Endothelial cell of umbilical vein (primary cell): Measurements from ENCODE around the gene VGLL4.
A peak's percentile ranks its signal among the peaks of the same experiment; 100 is the strongest.

ENCODE experiments used
- GATA2 ChIP-seq: IDR thresholded peaks from 2 replicates; pipeline ENCODE4 v1.7.0; 2011; ENCODE audit warnings: low read depth, mild to moderate bottlenecking, moderate library complexity, mixed read lengths, low read length; ENCODE audit not compliant: insufficient read length, insufficient read depth
- JUN ChIP-seq: IDR thresholded peaks from 2 replicates; pipeline ENCODE4 v1.6.1; 2011; ENCODE audit warnings: borderline replicate concordance, low read depth; ENCODE audit not compliant: insufficient read length, insufficient read depth
- MAX ChIP-seq: IDR thresholded peaks from 2 replicates; pipeline ENCODE4 v1.6.1; 2011; ENCODE audit not compliant: insufficient read depth, insufficient read length
- MYC ChIP-seq: IDR thresholded peaks from one replicate; pipeline ENCODE4 v1.6.1; 2011; ENCODE audit warnings: mild to moderate bottlenecking, low read depth, low read length
- POLR2A ChIP-seq: IDR thresholded peaks from 2 replicates; pipeline ENCODE4 v1.6.1; 2012; ENCODE audit warnings: low read depth, mild to moderate bottlenecking, control low read depth, low read length
- POLR2AphosphoS5 ChIP-seq: IDR thresholded peaks from 2 replicates; pipeline ENCODE4 v1.6.1; 2012; ENCODE audit warnings: low read depth, mild to moderate bottlenecking, control low read depth, low read length, moderate library complexity; ENCODE audit not compliant: insufficient read depth
- TF ChIP-seq, protein P1 (sequence below), 2 donors: IDR thresholded peaks; 1 replicate in 1 of 2; 2 replicates in 1 of 2; pipeline ENCODE4 v1.5.1; 2011; ENCODE audit warnings: low read length in 2 of 2, mild to moderate bottlenecking in 2 of 2, moderate library complexity in 2 of 2, control low read depth in 1 of 2, inconsistent platforms in 1 of 2, low read depth in 1 of 2; ENCODE audit not compliant: insufficient read depth in 1 of 2; ENCODE audit errors: extremely low read depth in 1 of 2

GRCh38 chr3:11637901-11638458, 5.7 kb downstream of the VGLL4 start:
- TF ChIP-seq, protein P1, sequence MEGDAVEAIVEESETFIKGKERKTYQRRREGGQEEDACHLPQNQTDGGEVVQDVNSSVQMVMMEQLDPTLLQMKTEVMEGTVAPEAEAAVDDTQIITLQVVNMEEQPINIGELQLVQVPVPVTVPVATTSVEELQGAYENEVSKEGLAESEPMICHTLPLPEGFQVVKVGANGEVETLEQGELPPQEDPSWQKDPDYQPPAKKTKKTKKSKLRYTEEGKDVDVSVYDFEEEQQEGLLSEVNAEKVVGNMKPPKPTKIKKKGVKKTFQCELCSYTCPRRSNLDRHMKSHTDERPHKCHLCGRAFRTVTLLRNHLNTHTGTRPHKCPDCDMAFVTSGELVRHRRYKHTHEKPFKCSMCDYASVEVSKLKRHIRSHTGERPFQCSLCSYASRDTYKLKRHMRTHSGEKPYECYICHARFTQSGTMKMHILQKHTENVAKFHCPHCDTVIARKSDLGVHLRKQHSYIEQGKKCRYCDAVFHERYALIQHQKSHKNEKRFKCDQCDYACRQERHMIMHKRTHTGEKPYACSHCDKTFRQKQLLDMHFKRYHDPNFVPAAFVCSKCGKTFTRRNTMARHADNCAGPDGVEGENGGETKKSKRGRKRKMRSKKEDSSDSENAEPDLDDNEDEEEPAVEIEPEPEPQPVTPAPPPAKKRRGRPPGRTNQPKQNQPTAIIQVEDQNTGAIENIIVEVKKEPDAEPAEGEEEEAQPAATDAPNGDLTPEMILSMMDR (IDR thresholded peaks at IDR 0.05; ENCODE audit: extremely low read depth in 1 of 2, insufficient read depth in 1 of 2, low read depth in 1 of 2, low read length in 2 of 2): no peak
- TF ChIP-seq POLR2A (no peak), MAX (peak; percentile 8), JUN (no peak), GATA2 (no peak), MYC (no peak), POLR2AphosphoS5 (no peak)
